SK-N-SH (cell line): ENCODE data around the gene GRAP. TPM values are rescaled to one million over a fixed set of nuclear protein-coding genes. Genes with fewer than 3 reads are reported as not detected.
"Not testable (repeated sequence)": the region's sequence is repeated elsewhere in the genome, so short reads cannot be mapped to it uniquely, and the experiment has no call there.

Experiments used
- CTCF ChIA-PET: fragments of 300-600, 350-600 bp; formaldehyde crosslinking; extraction: SDS; loops from one replicate; lab custom pipeline; 2021; lab: Yijun Ruan, JAX
- POLR2A ChIA-PET: fragments of 350-600 bp; sonication (Branson Sonifier 250); formaldehyde crosslinking; extraction: SDS; loops from one replicate; lab custom pipeline; 2020; ENCODE audit warnings: antibody characterized with exemption, inconsistent platforms; lab: Yijun Ruan, JAX
- DNase-seq: peaks from one replicate; pipeline ENCODE4 v3.0.0; 2012
- H2AFZ ChIP-seq: fragments of 200-600 bp; sonication (generic); 2 replicates; pipeline ENCODE4 v1.8.1; 2016; ENCODE audit warnings: antibody characterized with exemption, mild to moderate bottlenecking, low read depth
- H3F3A ChIP-seq: fragments of 200-600 bp; sonication (generic); replicated peaks from 2 replicates; pipeline ENCODE3; 2016; ENCODE audit warnings: antibody characterized with exemption, mild to moderate bottlenecking; ENCODE audit not compliant: insufficient read depth
- H3K27ac ChIP-seq, 2 experiments: fragments of 200-500 bp in 1 of 2; fragments of 200-600 bp in 1 of 2; sonication (Bioruptor generic) in 1 of 2; sonication (generic), shearing (Covaris generic) in 1 of 2; 2 replicates each; pipeline versions ENCODE4 v1.5.1 to v1.6.1; 2014 to 2016; ENCODE audit warnings: low read depth in 2 of 2, inconsistent platforms in 1 of 2, low read length in 1 of 2, mild to moderate bottlenecking in 1 of 2, mixed read lengths in 1 of 2
- H3K27me3 ChIP-seq: fragments of 200-600 bp; sonication (generic), shearing (Covaris generic); 2 replicates; pipeline ENCODE4 v1.6.1; 2016; ENCODE audit warnings: mixed run types; ENCODE audit not compliant: insufficient read depth
- H3K36me3 ChIP-seq, 2 experiments: fragments of 200-500 bp in 1 of 2; fragments of 200-600 bp in 1 of 2; sonication (Bioruptor generic) in 1 of 2; sonication (generic) in 1 of 2; replicated peaks in 1 of 2; 2 replicates each; pipeline versions ENCODE3 to v1.5.1; 2014 to 2016; ENCODE audit warnings: low read length in 1 of 2, mild to moderate bottlenecking in 1 of 2; ENCODE audit not compliant: insufficient read depth in 2 of 2, control insufficient read depth in 1 of 2
- H3K4me1 ChIP-seq, 2 experiments: fragments of 200-500 bp in 1 of 2; fragments of 200-600 bp in 1 of 2; sonication (Bioruptor generic) in 1 of 2; sonication (generic), shearing (Covaris generic) in 1 of 2; 2 replicates each; pipeline versions ENCODE4 v1.5.1 to v1.6.1; 2014 to 2016; ENCODE audit warnings: low read depth in 1 of 2, low read length in 1 of 2, mixed run types in 1 of 2; ENCODE audit not compliant: insufficient read depth in 2 of 2, control insufficient read depth in 1 of 2
- H3K4me2 ChIP-seq: fragments of 200-600 bp; sonication (generic), shearing (Covaris generic); 2 replicates; pipeline ENCODE4 v1.6.1; 2017; ENCODE audit warnings: mixed run types
- H3K4me3 ChIP-seq, 2 experiments: fragments of 200-500 bp in 1 of 2; fragments of 200-600 bp in 1 of 2; sonication (Bioruptor generic) in 1 of 2; sonication (generic), shearing (Covaris generic) in 1 of 2; 2 replicates each; pipeline versions ENCODE4 v1.5.1 to v1.8.1; 2014 to 2016; ENCODE audit warnings: low read depth in 2 of 2, inconsistent platforms in 1 of 2, low read length in 1 of 2, mild to moderate bottlenecking in 1 of 2, mixed read lengths in 1 of 2, moderate library complexity in 1 of 2
- H3K79me2 ChIP-seq: fragments of 200-600 bp; sonication (generic); 2 replicates; pipeline ENCODE4 v1.8.1; 2017; ENCODE audit warnings: mild to moderate bottlenecking; ENCODE audit not compliant: insufficient read depth
- H3K9ac ChIP-seq: fragments of 200-600 bp; sonication (generic); 2 replicates; pipeline ENCODE4 v1.6.1; 2017; ENCODE audit warnings: mixed run types
- H3K9me2 ChIP-seq: fragments of 200-600 bp; sonication (generic); 2 replicates; pipeline ENCODE4 v1.6.1; 2017; ENCODE audit warnings: mixed run types
- H3K9me3 ChIP-seq: fragments of 200-600 bp; sonication (generic); 2 replicates; pipeline ENCODE4 v1.6.1; 2017; ENCODE audit warnings: mixed run types, mild to moderate bottlenecking, moderate library complexity
- H4K20me1 ChIP-seq: fragments of 200-600 bp; sonication (generic); 2 replicates; pipeline ENCODE4 v1.6.1; 2017; ENCODE audit warnings: mild to moderate bottlenecking, mixed run types; ENCODE audit not compliant: insufficient read depth
- TCF12 ChIP-seq: IDR thresholded peaks from 2 replicates; pipeline ENCODE4 v1.4.0; 2012
- WGBS: methylation state at CpG from one replicate; pipeline ENCODE4 v1.1.6; 2017; ENCODE audit warnings: low lambda C conversion rate; 5-methylcytosine and 5-hydroxymethylcytosine counted together
- polyA plus RNA-seq, 3 experiments: library from polyadenylated mRNA; depleted of rRNA; stranded (reverse); fragments of >200 nt; gene quantifications; 2 replicates each; pipeline ENCODE4 v1.2.3, GENCODE V29; 2012

Gene GRAP
- polyA plus RNA-seq (2012; rRNA removed) = 0.02 TPM in 1 of 2 replicates, not detected in the other
- 0.01 TPM in 2 replicates for polyA plus RNA-seq (2012; cell fraction: cytosol; rRNA removed)
- polyA plus RNA-seq (2012; cell fraction: nucleus; rRNA removed) = 0.25 and 0.27 TPM in 2 replicates

- H3K9me2 ChIP-seq, H3K9ac ChIP-seq, CTCF ChIA-PET, H3K4me2 ChIP-seq, H3K9me3 ChIP-seq, DNase-seq, H3K79me2 ChIP-seq, POLR2A ChIA-PET, H3K27ac ChIP-seq, H3K4me1 ChIP-seq, H3F3A ChIP-seq, H3K4me3 ChIP-seq, H2AFZ ChIP-seq, H3K36me3 ChIP-seq, H4K20me1 ChIP-seq, H3K27me3 ChIP-seq: not testable (repeated sequence)
- no CpG with 5 or more reads among the region's 12 CpGs for WGBS
Observed at GRCh38 chr17:19046782-19047375, at the start of gene GRAP. TSS of gene GRAP (minus strand) at chr17:19046957. CDS start at chr17:19046926, 31 bp downstream.

- H2AFZ ChIP-seq, H3K36me3 ChIP-seq, H3K27ac ChIP-seq, POLR2A ChIA-PET, H3K9me3 ChIP-seq, H3K4me3 ChIP-seq, H3K9me2 ChIP-seq, H4K20me1 ChIP-seq, H3F3A ChIP-seq, DNase-seq, H3K4me1 ChIP-seq, H3K4me2 ChIP-seq, H3K9ac ChIP-seq, CTCF ChIA-PET, H3K27me3 ChIP-seq, H3K79me2 ChIP-seq: not testable (repeated sequence)
- 95% methylated on average over 4 of the region's 15 CpGs for WGBS
Observed at GRCh38 chr17:19093684-19094438, 47.1 kb upstream of the GRAP start.

- H3K27ac ChIP-seq, H3K4me3 ChIP-seq: not testable (repeated sequence)
Observed at GRCh38 chr17:19092737-19093683, 46.3 kb upstream of the GRAP start.

GRCh38 chr17:19090058-19090772 lies 43.5 kb upstream of the GRAP start:
- H3K4me2 ChIP-seq, H3K4me3 ChIP-seq, H3K27me3 ChIP-seq, DNase-seq, H3K36me3 ChIP-seq, H4K20me1 ChIP-seq, H3K79me2 ChIP-seq, H3F3A ChIP-seq, CTCF ChIA-PET, POLR2A ChIA-PET, H3K9me3 ChIP-seq, H3K9ac ChIP-seq, H3K27ac ChIP-seq, H3K9me2 ChIP-seq, H2AFZ ChIP-seq, H3K4me1 ChIP-seq: not testable (repeated sequence)
- no CpG with 5 or more reads among the region's 13 CpGs for WGBS

More at GRCh38 chr17:19092737-19093683, 46.3 kb upstream of the GRAP start:
- H3K79me2 ChIP-seq, H3F3A ChIP-seq, H3K4me2 ChIP-seq, H3K9me2 ChIP-seq, H3K36me3 ChIP-seq, DNase-seq, H4K20me1 ChIP-seq, H3K4me1 ChIP-seq, H2AFZ ChIP-seq, H3K9me3 ChIP-seq, CTCF ChIA-PET, POLR2A ChIA-PET, H3K9ac ChIP-seq, H3K27me3 ChIP-seq: not testable (repeated sequence)
- 0% methylated on average over 2 of the region's 15 CpGs for WGBS
- TF ChIP-seq TCF12 = peak; percentile 38

GRCh38 chr17:19088804-19089685 lies 42.3 kb upstream of the GRAP start:
- H3K9ac ChIP-seq, H3K79me2 ChIP-seq, H3K36me3 ChIP-seq, H3F3A ChIP-seq, POLR2A ChIA-PET, H3K9me3 ChIP-seq, H3K4me2 ChIP-seq, H2AFZ ChIP-seq, H3K27me3 ChIP-seq, DNase-seq, H3K4me3 ChIP-seq, CTCF ChIA-PET, H3K4me1 ChIP-seq, H4K20me1 ChIP-seq, H3K9me2 ChIP-seq, H3K27ac ChIP-seq: not testable (repeated sequence)
- WGBS = no CpG with 5 or more reads among the region's 77 CpGs
